DLD1 (cell line): Measurements from ENCODE around the gene CDH4.

Experiments used
- in situ Hi-C: cut with HindIII; loops from 2 replicates; pipeline ENCODE4 v1.10.0; 2017; ENCODE audit warnings: low sequenced_read_pairs

The CDH4 gene

DNA sequence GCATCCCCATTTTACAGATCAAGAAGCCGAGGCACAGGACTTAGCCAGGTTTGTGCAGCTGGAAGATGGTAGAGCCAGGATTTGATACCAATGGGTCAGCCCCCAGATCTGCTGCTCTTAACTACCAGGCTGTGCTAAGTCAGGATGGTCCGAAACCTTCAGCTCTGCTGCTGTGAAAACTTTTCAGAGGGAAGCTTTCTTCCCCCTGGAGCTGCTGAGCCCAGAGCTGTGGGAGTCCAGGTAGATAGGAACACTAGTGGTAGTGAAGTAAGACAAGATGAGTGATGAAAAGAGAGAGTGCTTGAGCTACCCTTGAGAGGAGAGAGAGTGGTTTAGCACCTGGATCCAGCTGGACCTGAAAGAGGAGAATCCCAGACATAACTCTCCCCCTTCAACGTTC lies 230.8 kb downstream of the CDH4 start:
- in situ Hi-C loops: no loop called here

- in situ Hi-C loops: no loop called here
Observed at GRCh38 chr20:61483336-61484067, 231.4 kb downstream of the CDH4 start.

DNA sequence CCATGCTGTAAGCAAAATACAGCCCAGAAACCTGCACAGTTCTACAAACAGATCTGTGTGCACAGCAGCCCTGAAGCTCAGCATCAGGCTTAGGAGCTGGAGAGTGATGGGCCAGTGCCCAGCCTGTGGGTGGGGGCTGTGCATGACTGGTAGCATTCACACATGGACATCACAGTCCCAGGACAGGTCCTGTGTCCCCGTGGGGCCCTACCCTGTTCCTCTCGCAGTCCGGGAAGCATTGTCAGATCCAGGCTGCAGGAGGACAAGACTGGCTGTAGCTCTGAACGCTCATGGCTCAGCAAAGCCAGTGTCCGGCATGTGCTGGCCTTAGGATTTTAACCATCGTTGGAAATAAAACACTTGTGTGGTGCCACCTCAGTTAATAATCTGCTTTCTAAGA lies 234.1 kb downstream of the CDH4 start:
- in situ Hi-C loops: no loop called here

GRCh38 chr20:61487346-61487996 lies 235.4 kb downstream of the CDH4 start:
- in situ Hi-C loops: no loop called here

DNA sequence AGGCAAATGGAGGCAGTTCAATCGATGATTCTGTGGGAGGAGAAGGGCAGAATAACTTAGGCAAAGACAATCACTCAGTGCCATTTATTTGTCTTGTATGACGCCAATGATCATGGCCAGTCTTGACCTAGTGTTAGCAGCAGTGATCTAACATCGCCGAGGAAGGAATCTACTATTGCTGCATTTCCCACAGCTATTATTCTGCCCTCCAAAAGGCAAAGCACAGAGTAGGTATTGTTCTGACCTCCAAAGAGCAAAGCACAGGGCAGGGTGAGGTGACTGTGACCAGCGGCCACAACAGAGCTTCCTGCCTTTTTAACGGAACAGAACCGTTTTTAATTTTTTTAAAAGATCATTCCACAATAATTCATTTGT lies 235.9 kb downstream of the CDH4 start:
- in situ Hi-C loops: no loop called here

DNA sequence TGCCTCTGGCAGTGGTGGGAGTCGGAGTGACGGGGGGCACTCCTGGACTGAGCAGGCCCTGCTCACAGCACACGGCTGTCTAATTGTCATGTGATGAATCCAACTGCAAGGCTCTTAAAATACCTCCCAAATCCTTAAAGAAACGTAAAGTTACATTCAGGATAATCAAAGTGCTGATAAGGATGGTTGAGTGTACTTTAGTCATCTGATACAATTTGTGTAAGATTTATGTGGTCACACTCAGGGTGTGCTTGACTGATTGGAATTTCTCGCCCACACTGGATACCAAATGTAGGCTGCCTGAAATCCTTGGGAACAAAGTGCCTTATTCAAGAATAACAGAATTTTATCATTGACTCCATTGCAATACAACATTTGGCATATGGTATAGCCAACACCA lies 238.7 kb downstream of the CDH4 start:
- in situ Hi-C loops: no loop called here

GRCh38 chr20:61492065-61492464 lies 240.0 kb downstream of the CDH4 start:
- in situ Hi-C loops: no loop called here

DNA sequence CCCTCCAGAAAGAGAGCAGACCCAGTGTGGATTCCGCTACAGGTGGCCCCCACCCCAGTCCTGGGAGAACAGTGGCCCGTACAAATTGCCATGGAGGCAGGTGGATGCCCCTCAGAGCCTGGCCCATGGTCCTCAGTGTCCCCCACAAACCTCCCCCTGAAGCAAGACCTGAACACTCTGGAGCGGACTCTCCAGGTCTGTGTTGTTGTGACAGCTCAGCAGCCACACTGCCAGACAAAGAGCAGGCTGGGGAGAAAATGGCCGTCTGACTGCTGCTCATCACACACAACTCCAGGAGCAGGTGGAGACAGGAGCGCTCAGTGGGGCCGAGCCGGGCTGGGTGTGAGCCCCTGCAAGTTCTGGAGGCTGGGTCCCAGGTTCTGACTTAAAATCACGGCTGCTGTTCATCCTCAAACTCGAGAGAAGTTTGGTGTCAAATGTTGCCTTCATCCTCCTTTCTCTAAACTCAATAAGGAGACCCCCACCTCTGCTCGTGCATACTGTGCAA lies 241.8 kb downstream of the CDH4 start:
- in situ Hi-C loops: no loop called here

GRCh38 chr20:61494763-61495575 lies 242.9 kb downstream of the CDH4 start:
- in situ Hi-C loops: no loop called here

DNA sequence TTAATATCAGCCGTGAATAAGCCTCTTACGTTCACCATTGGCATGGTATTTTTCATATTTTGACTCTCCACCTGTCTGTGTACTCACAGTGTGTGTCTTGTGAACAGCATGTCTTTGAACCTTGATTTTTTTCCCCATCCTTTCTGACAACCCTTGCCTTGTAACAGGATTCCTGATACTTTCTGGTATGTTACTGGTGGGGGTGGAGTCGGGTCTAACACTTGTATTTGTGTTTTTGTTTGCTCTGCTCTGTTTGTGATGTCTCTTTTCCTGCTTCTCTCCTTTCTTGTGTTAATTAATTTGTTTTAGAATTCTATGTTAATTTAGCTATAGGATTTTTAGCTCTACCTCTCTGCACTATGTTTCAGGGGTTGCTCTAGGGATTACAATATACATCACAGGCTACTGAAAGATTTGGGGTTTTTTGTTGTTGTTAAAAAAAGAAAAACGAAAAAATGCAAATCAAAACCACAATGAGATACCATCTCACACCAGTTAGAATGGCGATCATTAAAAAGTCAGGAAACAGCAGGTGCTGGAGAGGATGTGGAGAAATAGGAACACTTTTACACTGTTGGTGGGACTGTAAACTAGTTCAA lies 245.1 kb downstream of the CDH4 start:
- in situ Hi-C loops: no loop called here

GRCh38 chr20:61499859-61500554 lies 247.9 kb downstream of the CDH4 start:
- in situ Hi-C loops: no loop called here

DNA sequence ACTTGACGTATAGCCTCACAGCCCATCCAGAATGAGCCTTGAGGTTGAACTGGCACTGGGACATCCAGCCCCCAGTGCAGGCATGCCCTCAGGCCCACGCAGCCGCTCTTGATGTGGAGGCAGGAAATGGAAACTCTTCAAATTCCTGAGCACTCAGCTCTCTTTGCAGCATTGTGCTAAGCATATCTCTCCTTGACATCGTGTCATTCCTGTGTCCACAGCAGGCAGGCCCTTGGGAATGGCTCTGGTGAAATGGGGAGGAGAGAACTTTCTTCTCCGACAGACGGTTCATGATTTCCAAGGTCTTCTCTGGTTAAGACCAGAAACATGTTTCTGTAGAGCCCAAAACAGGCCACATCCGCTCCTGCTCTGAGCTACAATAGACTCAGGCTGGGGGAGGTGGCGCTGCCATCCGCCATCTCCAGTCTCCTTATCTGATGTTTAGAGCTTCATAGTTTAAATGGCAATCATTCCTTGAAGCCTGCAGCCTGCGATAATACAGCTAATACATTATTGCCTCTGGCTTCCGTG lies 248.8 kb downstream of the CDH4 start:
- in situ Hi-C loops: no loop called here

DNA sequence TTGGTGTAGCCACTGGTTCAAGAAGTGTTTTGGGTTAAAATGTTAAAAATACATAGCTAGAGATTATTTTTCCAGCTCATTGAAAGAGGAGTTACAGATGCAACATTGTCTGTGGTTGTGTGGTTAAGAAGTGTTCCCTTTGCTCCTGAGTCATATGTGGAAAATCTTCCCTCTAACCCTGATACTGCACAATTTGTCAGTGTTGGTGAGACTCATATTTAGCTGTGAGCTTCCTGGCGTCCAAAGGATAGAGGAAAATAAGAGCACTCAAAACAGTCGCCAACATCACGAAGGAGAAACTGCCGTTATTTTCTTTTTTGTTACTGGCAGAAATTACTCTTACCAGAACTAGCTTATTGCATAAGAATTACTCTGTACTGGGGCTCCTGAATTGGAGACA lies 250.4 kb downstream of the CDH4 start:
- in situ Hi-C loops: no loop called here

DNA sequence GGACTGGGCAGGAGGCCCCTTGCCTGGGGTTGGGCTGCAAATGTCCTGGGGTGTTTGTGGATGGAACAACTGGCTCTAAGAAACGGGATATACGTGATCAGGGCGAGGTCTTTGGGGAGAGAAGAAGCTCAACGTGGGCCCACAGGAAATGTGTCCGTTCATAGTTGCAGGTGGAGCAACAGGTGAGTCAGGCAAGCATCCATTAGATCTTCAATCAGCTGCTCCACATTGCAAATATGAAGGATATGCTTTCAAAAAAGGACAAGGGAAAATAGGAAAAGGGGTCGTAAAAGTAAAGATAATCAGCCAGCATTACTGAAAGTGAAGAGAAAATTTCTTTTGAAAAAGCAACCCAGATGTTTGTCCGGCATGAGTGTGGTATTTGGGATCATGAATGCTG lies 251.0 kb downstream of the CDH4 start:
- in situ Hi-C loops: no loop called here

GRCh38 chr20:61505508-61505907 lies 253.4 kb downstream of the CDH4 start:
- in situ Hi-C loops: no loop called here

GRCh38 chr20:61507778-61508177 lies 255.7 kb downstream of the CDH4 start:
- in situ Hi-C loops: no loop called here

GRCh38 chr20:61508301-61509096 lies 256.4 kb downstream of the CDH4 start:
- in situ Hi-C loops: no loop called here

DNA sequence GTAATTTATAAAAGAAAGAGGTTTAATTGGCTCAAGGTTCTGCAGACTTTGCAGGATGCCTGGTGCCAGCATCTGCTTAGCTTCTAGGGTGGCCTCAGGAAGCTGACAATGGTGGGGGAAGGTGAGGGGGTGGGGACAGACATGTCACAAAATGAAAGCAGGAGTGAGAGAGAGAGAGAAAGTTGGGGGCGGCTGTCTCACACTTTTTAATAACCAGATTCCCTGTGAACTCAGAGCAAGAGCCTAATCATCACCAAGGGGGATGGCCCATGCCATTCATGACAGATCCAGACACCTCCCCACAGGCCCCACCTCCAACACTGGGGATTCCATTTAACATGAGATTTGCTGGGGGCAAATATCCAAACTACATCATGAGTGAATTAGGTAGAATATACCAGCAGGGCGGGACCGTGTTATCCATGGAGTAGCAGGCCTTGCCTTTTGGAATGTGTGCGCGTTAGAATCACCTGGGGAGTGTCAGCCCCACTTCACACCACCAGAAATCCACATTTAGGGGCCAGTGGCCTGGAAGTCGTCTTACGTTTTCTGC lies 258.8 kb downstream of the CDH4 start:
- in situ Hi-C loops: no loop called here

- in situ Hi-C loops: no loop called here
Observed at GRCh38 chr20:61512475-61512874, 260.4 kb downstream of the CDH4 start.
